ENCODE measurements around the gene SPATA13. TPM values are rescaled to one million over a fixed set of nuclear protein-coding genes. Genes with fewer than 3 reads are reported as not detected.

SPATA13 gene
- total RNA-seq, 1 experiment from 2014 or later: 10.5 TPM

DNA sequence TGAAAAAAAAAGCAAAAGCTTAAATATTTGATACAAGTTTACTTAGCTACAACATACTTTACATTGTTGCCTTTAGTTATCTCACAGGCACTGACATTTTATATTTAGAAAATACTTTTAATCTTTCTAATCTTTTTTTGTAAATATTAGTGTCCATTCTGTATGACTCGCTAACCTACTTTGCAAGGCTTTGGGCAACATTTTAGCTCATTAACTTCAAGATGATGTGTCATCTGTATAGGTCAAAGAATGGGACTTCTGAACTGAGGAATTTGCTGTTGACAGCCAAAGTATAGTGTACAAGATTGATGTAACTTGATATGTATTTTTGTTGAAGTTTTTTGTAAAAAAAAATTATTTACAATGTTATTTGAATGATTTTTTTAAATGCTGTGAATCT is 146.1 kb downstream of the SPATA13 start:
- no peak for DNase-seq

GRCh38 chr13:24307211-24308067 is 146.9 kb downstream of the SPATA13 start:
- intact Hi-C loops (cut with micrococcal nuclease; ENCODE audit: unreplicated experiment): no loop called here
- H3K36me3 Mint-ChIP-seq (ENCODE audit: insufficient read depth, unreplicated experiment): no peaks in the 10 kb centered on the region
- Histone ChIP-seq H3K9me3 (no peaks in the 10 kb centered on the region), H3K4me3 (ENCODE audit: low read depth, low read length) (no peak overlapping the region), H3K27me3 (replicated peaks; ENCODE audit: control insufficient read depth, insufficient read depth, low read length) (no peaks in the 10 kb centered on the region), H3K4me1 (peaks cover 19% of the 10 kb centered on the region; the same call in 1 of the 2 replicates), H3K36me3 (ENCODE audit: control insufficient read depth, insufficient read depth, low read length) (no peaks in the 10 kb centered on the region)
- H3K4me3 Mint-ChIP-seq (ENCODE audit: unreplicated experiment): no peak overlapping the region
- H3K4me1 Mint-ChIP-seq (ENCODE audit: low read depth, unreplicated experiment): peaks cover 6% of the 10 kb centered on the region
- peaks cover 3% of the 10 kb centered on the region for H3K27me3 Mint-ChIP-seq (ENCODE audit: insufficient read depth, unreplicated experiment)
- peak overlapping the region; percentile 50 for H3K27ac Mint-ChIP-seq (ENCODE audit: unreplicated experiment)
- no peaks in the 10 kb centered on the region for H3K9me3 Mint-ChIP-seq (ENCODE audit: unreplicated experiment)
- CTCF ChIA-PET: no interaction called here
- DNase-seq: peak in 1 of 2 experiments; percentile 20
- no TSS peak for BruUV-seq (replicated peaks)
- POLR2A ChIA-PET: no interaction called here
- TF ChIP-seq CTCF (IDR thresholded peaks at IDR 0.05; ENCODE audit: insufficient read depth in 1 of 2, low read depth in 1 of 2, low read length in 1 of 2, severe bottlenecking in 1 of 2, unreplicated experiment in 1 of 2): no peak

More for the DNA sequence above, 146.1 kb downstream of the SPATA13 start:
- Mint-ChIP-seq H3K27ac (ENCODE audit: unreplicated experiment) (no peak overlapping the region), H3K4me1 (ENCODE audit: low read depth, unreplicated experiment) (peaks cover 6% of the 10 kb centered on the region), H3K27me3 (ENCODE audit: insufficient read depth, unreplicated experiment) (no peaks in the 10 kb centered on the region), H3K9me3 (ENCODE audit: unreplicated experiment) (no peaks in the 10 kb centered on the region), H3K36me3 (ENCODE audit: insufficient read depth, unreplicated experiment) (no peaks in the 10 kb centered on the region), H3K4me3 (ENCODE audit: unreplicated experiment) (no peak overlapping the region)
- no peaks in the 10 kb centered on the region for H3K9me3 ChIP-seq
- TF ChIP-seq CTCF (IDR thresholded peaks at IDR 0.05; ENCODE audit: insufficient read depth in 1 of 2, low read depth in 1 of 2, low read length in 1 of 2, severe bottlenecking in 1 of 2, unreplicated experiment in 1 of 2): no peak
- peaks cover 19% of the 10 kb centered on the region; the same call in 1 of the 2 replicates for H3K4me1 ChIP-seq
- no peak overlapping the region for H3K4me3 ChIP-seq (ENCODE audit: low read depth, low read length)
- intact Hi-C loops (cut with micrococcal nuclease; ENCODE audit: unreplicated experiment): no loop called here
- ChIA-PET POLR2A (no interaction called here), CTCF (interaction anchor here (0.5 kb wide), 1 partner anchor 81 kb away, joined by 7 read pairs; no protein-coding TSS in a partner anchor)
- H3K36me3 ChIP-seq (ENCODE audit: control insufficient read depth, insufficient read depth, low read length): no peaks in the 10 kb centered on the region
- no peaks in the 10 kb centered on the region for H3K27me3 ChIP-seq (replicated peaks; ENCODE audit: control insufficient read depth, insufficient read depth, low read length)
- no TSS peak for BruUV-seq (replicated peaks)

DNA sequence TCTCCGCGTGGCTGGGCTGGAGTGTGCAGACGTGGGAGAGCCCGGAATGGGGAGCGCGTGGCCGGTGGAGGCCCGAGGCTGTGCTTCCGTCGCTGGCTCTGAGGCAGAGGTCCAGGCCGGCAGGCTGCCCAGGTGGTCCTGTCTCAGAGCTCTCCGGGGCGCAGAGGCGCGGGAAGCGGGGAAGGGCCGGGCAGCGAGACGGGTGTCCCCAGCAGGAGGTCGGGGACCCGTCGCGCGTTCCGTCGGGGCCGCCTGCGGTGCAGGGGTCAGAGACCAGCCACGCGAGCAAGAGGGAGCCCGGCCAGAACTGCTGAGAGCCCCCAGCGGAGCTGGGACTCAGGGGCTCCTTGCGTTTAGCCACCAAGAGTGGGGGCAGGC is 147.5 kb downstream of the SPATA13 start:
- POLR2A ChIA-PET: no interaction called here
- no peak for DNase-seq
- H3K4me1 ChIP-seq: peaks cover 19% of the 10 kb centered on the region; the same call in 1 of the 2 replicates
- Mint-ChIP-seq H3K4me1 (ENCODE audit: low read depth, unreplicated experiment) (peaks cover 6% of the 10 kb centered on the region), H3K9me3 (ENCODE audit: unreplicated experiment) (no peaks in the 10 kb centered on the region), H3K4me3 (ENCODE audit: unreplicated experiment) (no peak overlapping the region), H3K27me3 (ENCODE audit: insufficient read depth, unreplicated experiment) (peaks cover 3% of the 10 kb centered on the region), H3K36me3 (ENCODE audit: insufficient read depth, unreplicated experiment) (no peaks in the 10 kb centered on the region), H3K27ac (ENCODE audit: unreplicated experiment) (peak overlapping the region; percentile 50)
- no peak overlapping the region for H3K4me3 ChIP-seq (ENCODE audit: low read depth, low read length)
- CTCF ChIA-PET: no interaction called here
- no peaks in the 10 kb centered on the region for H3K36me3 ChIP-seq (ENCODE audit: control insufficient read depth, insufficient read depth, low read length)
- TF ChIP-seq CTCF (IDR thresholded peaks at IDR 0.05; ENCODE audit: insufficient read depth in 1 of 2, low read depth in 1 of 2, low read length in 1 of 2, severe bottlenecking in 1 of 2, unreplicated experiment in 1 of 2): no peak
- H3K9me3 ChIP-seq: no peaks in the 10 kb centered on the region
- no peaks in the 10 kb centered on the region for H3K27me3 ChIP-seq (replicated peaks; ENCODE audit: control insufficient read depth, insufficient read depth, low read length)
- intact Hi-C loops (cut with micrococcal nuclease; ENCODE audit: unreplicated experiment): no loop called here
- no TSS peak for BruUV-seq (replicated peaks)

All from Caco-2 (cell line).